GM18505 (cell line): ENCODE measurements around the gene RCOR2.

ENCODE experiments used
- ATAC-seq: cut with Tn5 transposase; IDR thresholded peaks from one replicate; pipeline ENCODE4 v1.9.1; 2021; ENCODE audit not compliant: unreplicated experiment
- POLR2A ChIP-seq: IDR thresholded peaks from 4 replicates; pipeline ENCODE4 v1.6.1; 2011; ENCODE audit warnings: borderline replicate concordance; ENCODE audit not compliant: insufficient read depth, insufficient read length; ENCODE audit errors: extremely low read depth

RCOR2 gene

GRCh38 chr11:63917692-63918506, 935 bp upstream of the RCOR2 start:
- no peak for TF ChIP-seq POLR2A
- ATAC-seq = no peak

- TF ChIP-seq POLR2A = no peak
- ATAC-seq = no peak
Observed at GRCh38 chr11:63915961-63916836, 765 bp downstream of the RCOR2 start.

GRCh38 chr11:63914896-63915691, 1.9 kb downstream of the RCOR2 start:
- ATAC-seq = no peak
- TF ChIP-seq POLR2A = no peak

- no peak for ATAC-seq
- no peak for TF ChIP-seq POLR2A
Observed at GRCh38 chr11:63913866-63914830, 2.8 kb downstream of the RCOR2 start.

GRCh38 chr11:63912678-63913077, 4.3 kb downstream of the RCOR2 start:
- no peak for TF ChIP-seq POLR2A
- no peak for ATAC-seq

- TF ChIP-seq POLR2A = no peak
- no peak for ATAC-seq
Observed at GRCh38 chr11:63911876-63912275, 5.1 kb downstream of the RCOR2 start.

- no peak for ATAC-seq
- no peak for TF ChIP-seq POLR2A
Observed at GRCh38 chr11:63911440-63911839, 5.5 kb downstream of the RCOR2 start.

GRCh38 chr11:63910675-63911074, 6.3 kb downstream of the RCOR2 start:
- no peak for ATAC-seq
- no peak for TF ChIP-seq POLR2A

- TF ChIP-seq POLR2A = no peak
- ATAC-seq = no peak
Observed at GRCh38 chr11:63909591-63910506, 7.1 kb downstream of the RCOR2 start.

GRCh38 chr11:63908631-63909401, 8.1 kb downstream of the RCOR2 start:
- TF ChIP-seq POLR2A = no peak
- no peak for ATAC-seq

- TF ChIP-seq POLR2A = no peak
- ATAC-seq = no peak
Observed at GRCh38 chr11:63907808-63908530, 9.0 kb downstream of the RCOR2 start.

GRCh38 chr11:63907063-63907462, 9.9 kb downstream of the RCOR2 start:
- no peak for ATAC-seq
- no peak for TF ChIP-seq POLR2A
